AG08396 (cell line): ENCODE results near the gene GRB10.

ENCODE experiments used
- DNase-seq: peaks from one replicate; pipeline ENCODE4 v3.0.0; 2012; ENCODE audit warnings: low spot score, mixed read lengths

Gene GRB10

DNA sequence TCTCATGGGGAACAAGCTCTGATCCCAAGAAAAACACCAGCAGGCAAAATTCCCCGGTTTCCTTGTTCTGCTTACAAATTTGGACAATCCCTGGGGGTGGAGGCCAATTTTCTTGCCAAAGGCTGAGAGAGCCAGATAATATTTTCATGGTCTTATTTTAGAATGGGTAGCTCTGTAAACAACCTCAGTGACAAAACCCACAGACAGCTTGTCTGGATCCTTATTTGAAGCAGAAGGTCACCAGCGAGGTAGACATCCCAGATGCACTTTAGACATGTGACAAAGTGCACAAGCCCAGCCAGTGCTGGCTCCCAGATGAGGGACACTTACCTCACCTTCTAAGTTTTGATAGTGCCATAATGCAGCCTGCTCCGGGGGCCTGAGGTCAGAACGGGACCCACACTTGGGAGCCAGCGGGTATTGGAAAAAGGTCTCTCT, 114.9 kb downstream of the GRB10 start:
- no peak for DNase-seq

DNA sequence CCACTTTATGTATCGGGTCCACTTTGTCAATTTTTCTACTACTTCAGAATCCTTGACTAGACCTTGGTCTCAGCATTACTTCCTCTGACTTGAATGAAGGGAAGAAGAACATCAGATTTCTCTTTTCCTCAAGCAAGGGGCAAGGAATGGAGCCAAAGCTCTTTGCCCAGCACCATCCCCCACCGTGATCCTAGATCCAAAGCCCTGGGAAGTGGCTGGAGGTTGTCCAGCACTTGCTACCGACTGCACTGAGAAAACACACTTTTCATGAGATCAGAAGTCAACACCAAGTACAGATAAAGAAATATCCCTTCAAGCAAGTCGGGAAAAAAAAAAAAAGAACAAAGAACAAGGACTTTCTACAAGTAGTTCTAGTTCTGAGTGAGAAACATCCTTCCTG, 115.4 kb downstream of the GRB10 start:
- no peak for DNase-seq

DNA sequence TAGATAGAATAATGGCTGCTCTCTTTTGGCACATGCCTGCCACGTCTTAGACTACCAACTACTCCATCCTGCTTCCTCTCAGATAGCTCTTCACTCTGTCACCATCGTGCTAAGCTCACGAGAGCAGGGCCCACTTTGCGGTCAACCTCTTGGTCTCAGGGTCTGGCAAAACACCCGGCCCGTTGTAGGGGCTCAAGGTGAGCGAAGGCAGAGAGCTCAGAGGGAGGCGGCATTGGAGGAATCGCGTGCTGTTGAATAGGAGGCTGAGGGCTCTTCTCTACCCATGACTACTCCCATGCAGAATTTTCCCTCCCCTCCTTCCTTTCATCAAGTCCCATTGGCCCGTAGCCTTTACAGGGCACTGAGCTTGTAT, 116.6 kb downstream of the GRB10 start:
- DNase-seq, result no peak

DNA sequence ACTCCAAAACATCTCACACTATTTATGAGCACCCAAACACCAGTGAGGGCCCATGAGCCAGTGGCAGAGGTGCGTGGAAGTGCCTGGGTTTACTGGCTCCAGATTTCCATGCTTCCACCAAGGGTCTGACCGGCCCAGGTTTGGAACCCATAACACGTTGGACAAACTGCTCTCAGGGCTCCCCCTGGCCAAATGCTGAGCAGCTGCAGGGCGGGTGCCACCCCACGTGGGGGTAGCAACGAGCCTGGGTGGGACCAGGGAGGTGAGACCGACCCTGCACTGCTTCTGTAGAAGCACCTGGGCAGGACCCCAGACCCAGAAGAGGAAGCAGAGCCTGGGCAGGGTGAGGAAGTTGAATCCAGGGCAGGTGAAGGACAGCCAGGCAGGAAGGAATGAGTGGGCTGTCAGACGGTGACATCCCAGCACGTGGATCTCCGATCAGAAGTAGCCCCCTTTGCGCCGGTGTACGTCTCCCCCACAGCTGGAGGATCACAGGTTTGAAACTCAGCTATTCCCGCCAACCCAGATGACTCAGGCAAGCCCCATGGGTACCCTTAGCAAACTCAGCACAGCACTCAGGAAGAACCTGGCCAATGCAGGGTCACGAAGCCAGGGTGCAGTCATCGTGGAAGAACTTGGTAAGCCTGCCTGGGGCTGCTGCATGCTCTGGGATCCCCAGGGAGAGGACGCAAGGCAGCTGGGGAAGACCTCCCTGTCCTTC, 117.1 kb downstream of the GRB10 start:
- no peak for DNase-seq

DNA sequence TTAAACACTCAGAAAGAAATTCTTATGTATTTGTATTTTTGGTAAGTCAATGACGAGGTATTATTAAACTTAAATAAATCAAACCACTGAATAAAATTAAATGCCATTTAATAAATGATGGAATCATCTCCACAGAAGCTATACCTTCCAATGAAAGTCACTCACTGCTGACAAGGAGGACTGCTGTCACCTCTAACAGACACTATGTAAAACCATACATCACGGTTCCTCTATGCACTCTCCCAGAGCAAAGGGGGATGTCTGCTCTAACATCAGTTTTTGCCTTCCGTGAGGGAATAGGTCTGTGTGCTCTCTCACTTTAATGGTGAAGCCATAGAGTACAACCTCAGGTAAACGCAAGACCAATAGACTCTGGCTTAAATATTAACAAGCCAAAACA, 117.8 kb downstream of the GRB10 start:
- no peak for DNase-seq

DNA sequence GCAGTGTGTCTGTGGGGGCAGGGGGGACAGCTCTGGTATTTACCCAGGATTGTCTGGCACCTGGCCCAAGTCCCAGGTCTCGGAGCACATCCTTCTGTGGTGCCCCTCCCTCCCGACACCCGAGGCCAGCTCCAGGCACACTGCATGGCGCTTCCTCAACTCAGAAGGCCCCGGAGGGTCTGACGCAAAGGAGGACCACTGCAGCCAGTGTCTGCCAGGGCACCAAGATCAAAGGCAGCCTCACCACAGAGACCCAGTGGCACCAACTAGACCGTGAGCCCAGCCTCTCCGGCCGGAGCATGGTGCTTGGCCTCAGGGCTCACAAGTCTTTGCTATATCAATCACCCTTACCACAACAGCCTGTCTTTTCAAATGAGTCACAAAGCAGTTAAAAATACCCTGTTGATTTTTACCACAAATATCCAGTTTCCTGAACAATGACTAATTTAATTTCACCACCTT, 118.2 kb downstream of the GRB10 start:
- DNase-seq, result peak; percentile 50

DNA sequence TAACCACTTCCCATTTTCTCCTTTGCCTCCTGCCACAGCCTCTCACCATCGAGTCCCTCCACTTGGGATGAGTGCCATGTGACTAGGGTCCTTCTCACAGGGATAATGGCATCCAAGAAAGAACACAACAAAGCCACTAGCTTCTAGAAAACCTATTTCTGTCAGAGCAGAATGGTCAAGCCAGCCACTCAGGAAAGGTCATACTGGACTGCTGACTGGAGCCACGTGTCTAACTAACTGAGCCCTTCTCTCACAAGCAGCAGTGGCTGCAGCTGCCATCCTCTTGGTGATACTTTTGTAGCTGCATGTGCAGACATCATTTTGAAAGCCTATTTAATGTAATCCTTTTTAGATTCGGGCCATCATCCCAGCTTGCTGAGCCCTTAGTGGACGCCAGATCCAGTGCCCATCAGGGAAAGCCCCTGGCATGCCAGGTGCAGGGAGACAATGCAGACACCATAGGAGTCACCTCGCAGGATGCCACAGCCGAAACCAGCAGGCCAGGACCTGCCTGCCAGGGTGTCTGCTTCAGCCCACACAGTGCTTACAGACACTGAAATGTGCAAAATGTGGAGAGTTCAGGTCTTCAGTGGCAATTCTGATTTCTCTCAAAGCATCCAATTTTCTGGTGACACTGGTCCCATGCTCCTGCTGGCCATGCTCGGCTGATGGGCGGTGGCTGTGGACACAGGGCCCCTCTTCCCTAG, 119.1 kb downstream of the GRB10 start:
- DNase-seq, result no peak

DNA sequence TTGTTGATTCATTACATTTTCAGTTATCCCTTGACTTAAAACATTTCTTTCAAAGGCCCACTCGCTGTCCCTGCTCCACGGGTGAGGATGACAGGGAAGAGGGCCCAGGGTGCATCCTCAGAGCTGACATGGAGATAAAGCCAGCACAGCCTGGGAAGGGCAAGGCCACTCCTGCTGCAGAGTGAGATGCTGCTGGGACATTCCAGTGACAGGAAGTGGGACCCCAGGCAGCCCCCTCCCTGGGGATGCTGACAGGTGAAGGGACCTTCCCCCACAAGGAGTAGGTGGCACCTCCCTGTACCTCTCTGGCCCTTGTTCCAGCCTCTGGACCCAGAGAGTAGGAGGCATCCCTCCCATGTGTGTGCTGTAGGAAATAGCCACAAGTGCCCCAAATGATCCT, 119.7 kb downstream of the GRB10 start:
- DNase-seq, result no peak

DNA sequence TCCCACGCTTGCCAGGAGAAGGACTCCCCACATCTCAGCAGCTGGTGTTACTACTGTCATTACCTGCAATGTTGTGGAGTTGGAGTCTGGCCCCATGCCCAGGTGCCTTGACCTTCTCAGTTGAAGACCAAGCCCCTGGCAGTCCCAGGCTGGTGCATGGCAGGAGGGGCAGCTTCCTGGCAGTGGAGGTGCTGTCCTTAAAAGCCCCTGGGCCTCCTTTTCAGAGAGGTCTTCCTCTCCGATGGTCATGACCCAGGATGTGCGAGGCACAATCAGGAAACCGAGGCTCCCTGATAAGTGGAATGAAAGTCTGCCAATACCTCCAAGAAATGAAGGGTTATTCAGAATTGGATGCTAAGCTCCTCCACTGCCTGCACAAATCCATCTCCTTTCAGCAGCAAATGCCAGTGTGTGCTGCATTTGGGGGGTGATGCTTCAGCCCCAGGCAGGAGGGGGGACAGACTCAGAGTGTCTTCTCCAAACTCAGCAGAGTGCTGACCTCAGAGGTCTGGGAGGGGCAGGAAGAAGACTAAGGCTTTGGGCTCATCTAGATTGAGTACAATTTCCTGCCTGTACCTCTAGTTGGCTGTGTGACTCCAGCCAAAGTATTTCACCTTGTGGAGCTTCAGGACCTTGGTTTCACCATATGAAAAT, 120.5 kb downstream of the GRB10 start:
- no peak for DNase-seq

DNA sequence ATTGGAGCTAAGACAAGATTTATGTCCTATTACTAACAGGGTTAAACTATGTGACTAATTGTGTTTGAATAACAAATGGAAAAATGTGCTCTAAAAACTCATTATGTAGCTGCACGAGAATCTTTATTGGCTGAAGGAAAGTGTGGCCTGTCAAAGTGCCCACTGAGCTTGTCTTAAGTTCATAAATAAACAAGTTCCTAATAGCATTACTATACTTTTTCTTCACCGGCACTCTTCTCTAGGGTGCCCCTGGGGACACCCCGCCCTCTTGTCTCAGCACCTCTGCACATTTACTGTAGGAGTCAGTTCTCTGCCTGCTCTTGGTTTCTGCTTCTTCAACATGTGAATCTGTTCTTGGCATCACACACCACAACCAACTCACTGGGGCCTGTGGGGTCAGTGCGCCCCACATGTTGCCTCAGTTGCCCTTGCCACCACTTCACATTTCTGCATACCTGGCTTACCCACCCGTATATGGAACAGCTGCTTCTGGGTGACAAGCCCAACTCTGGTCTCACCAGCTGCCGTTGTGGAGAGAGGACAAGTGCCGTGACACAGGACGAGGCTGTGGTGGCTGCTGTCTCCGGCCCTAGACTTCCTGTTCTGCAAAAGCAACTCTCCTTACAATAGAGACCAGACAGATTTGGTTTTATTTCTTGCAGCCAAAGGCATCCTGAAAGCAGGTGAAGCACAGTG, 121.2 kb downstream of the GRB10 start:
- DNase-seq, result no peak

DNA sequence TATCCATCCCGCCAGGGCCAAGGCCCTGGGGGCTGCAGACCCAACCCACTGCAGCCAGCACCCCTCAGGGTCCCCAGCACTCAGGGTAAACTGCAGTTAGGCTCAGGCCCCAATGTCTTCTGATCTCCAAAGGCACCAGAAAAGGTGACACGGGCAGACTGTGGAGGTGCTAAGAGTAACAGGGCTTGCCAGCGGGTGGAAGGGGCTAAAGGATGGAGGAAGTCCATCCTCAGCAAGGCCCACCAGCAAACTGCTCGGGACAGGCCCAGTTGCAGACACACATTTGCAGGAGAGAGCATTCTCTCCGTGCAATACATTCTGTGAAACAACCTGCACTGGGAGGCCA, 121.9 kb downstream of the GRB10 start:
- no peak for DNase-seq

DNA sequence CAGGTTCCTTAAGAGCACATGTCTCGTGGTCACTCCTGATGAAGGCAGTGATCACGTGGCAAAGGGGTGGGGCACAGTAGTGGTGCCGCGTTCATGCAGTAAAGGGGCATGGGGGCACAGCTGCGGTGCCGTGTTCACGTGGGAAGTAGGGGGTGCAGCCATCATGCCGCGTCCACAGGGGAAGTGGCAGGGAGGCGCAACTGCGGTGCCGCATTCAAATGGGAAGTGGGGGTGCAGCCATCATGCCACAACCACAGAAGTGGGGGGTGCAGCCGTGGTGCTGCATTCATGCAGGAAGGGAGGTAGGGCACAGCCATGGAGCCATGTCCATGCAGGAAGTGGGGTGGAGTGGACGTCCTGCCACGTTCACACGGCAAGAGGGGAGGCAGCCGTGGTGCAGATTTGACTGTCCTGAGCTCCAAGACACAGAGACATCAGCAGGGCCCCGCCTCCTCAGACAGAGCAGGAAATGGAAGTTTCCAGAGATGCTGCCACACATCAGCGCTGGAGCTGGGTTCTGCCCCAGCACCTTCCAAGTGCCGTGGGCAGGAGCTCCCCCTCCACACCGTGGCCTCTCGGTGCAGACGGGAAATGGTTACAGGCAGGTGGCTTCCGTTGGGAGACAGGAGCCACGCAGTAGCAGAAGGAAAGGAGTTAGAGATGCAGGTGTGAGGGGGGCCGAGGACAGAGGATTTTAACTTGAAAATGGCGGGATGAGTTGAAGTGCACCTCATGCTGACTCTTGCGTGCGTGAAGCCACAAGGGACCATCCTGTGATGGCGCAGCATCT, 122.5 kb downstream of the GRB10 start:
- DNase-seq, result no peak

DNA sequence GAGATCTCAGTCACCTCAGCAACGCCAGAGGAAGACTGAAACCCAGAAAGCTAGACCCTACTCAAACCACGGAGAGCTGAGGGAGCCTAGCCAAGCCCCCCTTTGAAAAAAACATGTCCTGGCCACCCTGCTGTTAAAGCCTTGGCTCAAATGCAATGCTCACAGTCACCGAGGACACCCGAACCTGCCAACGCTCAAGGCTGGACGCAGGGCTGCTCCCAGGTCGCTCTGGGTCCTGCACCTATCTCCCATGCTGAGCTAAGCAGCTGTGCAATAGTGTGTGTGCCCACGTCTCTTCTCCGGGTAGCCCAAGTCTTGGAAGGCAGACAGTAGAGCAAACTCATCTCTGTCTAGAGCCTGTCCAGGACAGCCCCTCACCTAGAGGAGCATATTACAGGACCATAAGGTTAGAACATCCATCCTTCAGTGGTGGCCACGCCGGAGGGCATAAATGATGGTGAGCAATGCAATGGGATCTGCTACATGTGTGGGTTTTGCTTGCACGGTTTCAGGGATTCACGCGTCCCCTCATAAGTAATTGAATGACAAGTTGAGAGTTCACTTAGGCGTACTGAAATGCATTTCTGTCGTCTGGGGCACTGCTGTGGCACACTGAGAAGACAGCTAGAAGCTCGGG, 123.2 kb downstream of the GRB10 start:
- DNase-seq, result no peak

DNA sequence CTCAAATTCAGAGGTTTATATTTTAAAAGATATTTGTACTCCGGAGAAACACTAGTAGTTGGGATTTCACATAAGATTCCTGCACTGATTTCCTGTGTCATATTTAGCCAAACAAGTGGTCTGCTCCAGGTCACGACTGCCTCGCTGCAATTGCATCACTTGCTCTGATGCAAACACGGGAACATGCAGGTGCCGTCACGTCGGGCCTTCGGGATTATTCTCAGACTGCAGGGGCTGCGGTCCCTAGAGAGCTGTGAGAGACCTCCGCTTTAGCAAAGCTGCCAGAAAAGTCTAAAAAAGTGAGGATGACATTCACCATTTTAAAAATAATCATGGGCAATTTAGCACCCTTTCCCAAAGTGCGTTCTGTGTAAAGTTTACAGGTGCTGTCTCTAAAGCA, 124.0 kb downstream of the GRB10 start:
- no peak for DNase-seq

DNA sequence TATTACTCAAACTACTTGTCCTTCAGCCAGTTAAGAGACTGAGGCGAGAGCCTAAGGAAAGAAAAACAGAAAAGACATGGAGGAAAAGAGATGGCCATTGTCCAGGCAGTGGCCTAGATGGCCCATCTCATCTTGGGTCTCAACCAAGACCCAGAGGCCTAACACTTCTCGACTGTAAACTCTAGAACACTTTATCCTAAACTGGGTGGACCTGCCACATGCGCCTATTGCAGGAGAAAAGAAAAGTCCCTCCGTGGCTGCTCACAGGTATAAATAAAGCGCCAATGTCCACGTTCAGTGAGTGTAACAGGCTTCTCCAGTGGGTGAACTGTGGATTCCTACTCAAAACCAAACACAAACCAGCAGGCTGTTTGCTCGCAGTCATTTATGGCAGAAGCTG, 124.8 kb downstream of the GRB10 start:
- DNase-seq, result no peak

DNA sequence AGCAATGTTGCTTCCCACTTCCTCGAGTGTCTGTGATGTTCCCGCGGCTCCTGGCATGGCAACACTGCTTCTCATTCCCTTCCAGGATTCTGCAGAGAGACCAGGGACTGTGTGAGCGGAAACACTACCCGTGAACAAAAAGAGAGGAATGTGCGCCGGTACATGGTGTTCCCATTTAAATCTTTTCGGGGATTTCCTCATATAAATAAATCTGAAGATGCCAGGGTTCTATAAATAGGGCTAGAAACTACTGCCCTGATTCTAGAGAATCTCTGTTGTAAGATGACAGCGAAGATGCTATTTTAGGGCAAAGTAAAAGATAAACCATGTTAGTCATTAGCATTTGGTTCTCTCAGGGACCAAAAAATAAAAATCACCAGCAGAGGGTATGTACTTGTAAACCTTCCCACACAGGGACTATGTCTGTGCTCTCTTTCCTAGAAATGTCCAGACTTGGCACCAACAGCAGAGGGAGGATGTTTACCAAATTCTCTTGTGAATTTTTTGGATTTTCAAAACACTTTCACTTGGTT, 125.3 kb downstream of the GRB10 start:
- peak; percentile 54 for DNase-seq

DNA sequence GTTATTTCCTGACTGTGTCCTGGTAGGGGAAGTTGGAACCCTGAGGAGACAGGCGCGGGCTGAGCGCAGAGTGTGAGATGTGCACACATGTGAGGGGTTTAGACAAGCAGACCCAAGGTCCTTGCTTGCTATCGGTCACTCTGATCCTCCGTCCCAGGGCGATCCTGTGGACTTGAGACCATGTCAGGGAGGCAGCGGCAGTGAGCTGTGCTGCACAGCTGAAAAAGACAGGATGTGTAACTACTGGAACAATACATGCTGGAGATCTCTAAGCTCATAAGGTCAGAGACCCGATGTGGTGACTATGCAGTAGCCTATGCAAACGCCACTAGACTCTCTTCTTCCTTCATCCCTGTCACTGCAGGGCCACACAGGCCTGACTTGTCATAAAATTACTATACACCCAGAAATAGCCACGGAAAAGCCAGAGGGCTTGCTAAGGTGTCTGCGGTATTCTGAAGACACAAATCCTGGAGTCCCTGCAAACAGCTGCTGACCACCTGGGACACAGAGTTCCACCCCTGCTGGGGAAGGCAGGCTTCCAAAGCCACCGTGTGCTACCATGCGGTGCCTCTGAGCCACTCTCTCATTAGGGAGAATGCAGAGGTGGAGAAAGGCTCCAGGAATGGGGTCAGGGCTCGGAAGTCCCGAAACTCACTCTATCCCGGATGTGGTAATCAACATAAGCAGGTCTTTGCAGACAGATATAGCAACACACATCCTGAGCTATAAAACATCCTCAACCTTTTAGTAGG, 126.4 kb downstream of the GRB10 start:
- DNase-seq, result no peak

DNA sequence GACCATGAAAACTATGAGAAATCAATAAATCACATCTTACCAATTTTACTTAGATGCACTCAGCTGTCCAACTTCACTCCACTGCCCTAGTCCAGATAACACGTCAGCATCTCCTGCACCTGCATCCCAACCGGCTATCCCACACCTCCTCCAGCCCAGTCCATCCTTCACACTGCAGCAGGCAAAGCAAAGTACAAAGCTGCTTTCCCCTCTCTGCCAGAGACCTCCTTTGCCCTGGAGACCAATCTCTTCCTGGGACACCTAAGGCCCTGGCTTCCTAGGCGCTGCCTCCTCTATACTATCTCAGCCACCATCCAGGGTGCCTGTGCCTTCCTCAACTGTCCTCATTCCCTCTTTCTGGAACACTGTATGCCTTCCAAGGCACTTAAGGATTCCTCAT, 127.2 kb downstream of the GRB10 start:
- no peak for DNase-seq

DNA sequence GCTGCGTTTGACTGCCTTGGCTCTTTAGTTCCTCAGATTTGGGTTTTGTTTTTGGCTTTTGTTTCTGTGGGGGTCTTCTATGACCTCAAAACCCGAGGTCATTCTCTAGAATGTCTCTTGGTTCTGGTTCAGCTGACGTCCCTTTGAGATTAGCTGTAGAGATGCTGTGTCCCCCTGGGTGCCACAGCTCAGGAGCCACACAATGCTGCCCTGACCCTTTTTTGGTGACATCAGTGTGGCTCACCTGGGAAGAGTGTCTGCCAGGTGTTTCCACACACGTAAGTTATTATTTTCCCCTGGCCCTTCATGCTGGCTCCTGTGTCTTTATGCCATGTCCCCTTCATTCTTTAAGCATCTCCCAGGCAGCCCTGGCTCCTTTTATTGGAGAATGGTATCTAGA, 127.7 kb downstream of the GRB10 start:
- DNase-seq, result no peak

DNA sequence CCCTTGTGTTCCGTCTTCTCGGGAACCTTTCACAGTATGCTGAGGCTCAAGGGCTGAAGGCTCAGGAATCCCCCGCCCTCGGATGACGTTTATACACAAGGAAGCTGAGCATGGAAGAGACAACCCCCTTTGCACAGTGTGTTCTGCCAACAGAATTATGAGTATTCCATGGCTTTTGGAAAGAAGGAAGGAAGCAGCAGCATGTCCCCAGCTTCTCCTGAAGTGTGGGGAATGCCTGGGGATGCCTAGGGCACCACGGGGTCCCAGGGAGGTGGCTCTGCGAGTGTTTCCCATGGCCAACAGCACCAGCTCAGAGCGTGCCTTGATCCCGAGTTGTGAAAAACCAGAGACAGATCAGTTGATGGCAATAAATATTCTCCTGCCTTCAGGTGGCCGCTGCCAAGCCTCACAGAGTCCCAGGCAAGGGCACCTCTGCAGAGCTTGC, 128.7 kb downstream of the GRB10 start:
- no peak for DNase-seq
